Activated CD4-positive, alpha-beta T cell treated with anti-CD3 and anti-CD28 coated beads, Interleukin-2, Interleukin-4, amounts not matched to agents 100 ng/mL and 50 ng/mL, durations not matched to agents 16 hours and 8 hours (primary cell): ENCODE results near the gene PLA2G2C.

Experiments used
- DNase-seq: peaks from one replicate; pipeline ENCODE4 v3.0.0-alpha.2; 2020; ENCODE audit warnings: low spot score

Gene PLA2G2C

GRCh38 chr1:20207546-20207945 is 21.2 kb upstream of the PLA2G2C start:
- DNase-seq, result no peak

GRCh38 chr1:20202166-20202565 is 15.8 kb upstream of the PLA2G2C start:
- DNase-seq, result no peak

GRCh38 chr1:20200966-20201365 is 14.6 kb upstream of the PLA2G2C start:
- no peak for DNase-seq

GRCh38 chr1:20199840-20200239 is 13.5 kb upstream of the PLA2G2C start:
- no peak for DNase-seq

- DNase-seq, result no peak
Measured at GRCh38 chr1:20199403-20199802, 13.1 kb upstream of the PLA2G2C start.

GRCh38 chr1:20198918-20199317 is 12.6 kb upstream of the PLA2G2C start:
- DNase-seq, result no peak

- no peak for DNase-seq
Measured at GRCh38 chr1:20198296-20198695, 12.0 kb upstream of the PLA2G2C start.

GRCh38 chr1:20197329-20197791 is 11.0 kb upstream of the PLA2G2C start:
- no peak for DNase-seq

- DNase-seq, result no peak
Measured at GRCh38 chr1:20195462-20195780, 9.1 kb upstream of the PLA2G2C start.

- DNase-seq, result peak; percentile 75
Measured at GRCh38 chr1:20194757-20195461, 8.6 kb upstream of the PLA2G2C start.

GRCh38 chr1:20194224-20194623 is 7.9 kb upstream of the PLA2G2C start:
- DNase-seq, result no peak

- DNase-seq, result no peak
Measured at GRCh38 chr1:20192871-20193411, 6.6 kb upstream of the PLA2G2C start.

- no peak for DNase-seq
Measured at GRCh38 chr1:20192364-20192763, 6.0 kb upstream of the PLA2G2C start.

- DNase-seq, result no peak
Measured at GRCh38 chr1:20191266-20191825, 5.0 kb upstream of the PLA2G2C start.

GRCh38 chr1:20190256-20191160 is 4.2 kb upstream of the PLA2G2C start:
- no peak for DNase-seq

- no peak for DNase-seq
Measured at GRCh38 chr1:20189664-20190063, 3.3 kb upstream of the PLA2G2C start.

GRCh38 chr1:20188455-20188817 is 2.1 kb upstream of the PLA2G2C start:
- no peak for DNase-seq

- no peak for DNase-seq
Measured at GRCh38 chr1:20187813-20188454, 1.6 kb upstream of the PLA2G2C start.

GRCh38 chr1:20187103-20187812 is 940 bp upstream of the PLA2G2C start:
- peak; percentile 65 for DNase-seq

GRCh38 chr1:20184997-20185833 is 1.1 kb downstream of the PLA2G2C start:
- DNase-seq, result peak; percentile 83

- DNase-seq, result peak; percentile 28
Measured at GRCh38 chr1:20184481-20184900, 1.8 kb downstream of the PLA2G2C start.
